ENCODE measurements around the gene ASB12. TPM values are rescaled to one million over a fixed set of nuclear protein-coding genes. Genes with fewer than 3 reads are reported as not detected.
"Not testable (repeated sequence)": the region's sequence is repeated elsewhere in the genome, so short reads cannot be mapped to it uniquely, and the experiment has no call there.

Gene ASB12, protein sequence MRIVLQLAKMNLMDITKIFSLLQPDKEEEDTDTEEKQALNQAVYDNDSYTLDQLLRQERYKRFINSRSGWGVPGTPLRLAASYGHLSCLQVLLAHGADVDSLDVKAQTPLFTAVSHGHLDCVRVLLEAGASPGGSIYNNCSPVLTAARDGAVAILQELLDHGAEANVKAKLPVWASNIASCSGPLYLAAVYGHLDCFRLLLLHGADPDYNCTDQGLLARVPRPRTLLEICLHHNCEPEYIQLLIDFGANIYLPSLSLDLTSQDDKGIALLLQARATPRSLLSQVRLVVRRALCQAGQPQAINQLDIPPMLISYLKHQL
- under 1 TPM in 1 of 2 experiments, not detected in 1; 0.15 TPM for total RNA-seq

DNA sequence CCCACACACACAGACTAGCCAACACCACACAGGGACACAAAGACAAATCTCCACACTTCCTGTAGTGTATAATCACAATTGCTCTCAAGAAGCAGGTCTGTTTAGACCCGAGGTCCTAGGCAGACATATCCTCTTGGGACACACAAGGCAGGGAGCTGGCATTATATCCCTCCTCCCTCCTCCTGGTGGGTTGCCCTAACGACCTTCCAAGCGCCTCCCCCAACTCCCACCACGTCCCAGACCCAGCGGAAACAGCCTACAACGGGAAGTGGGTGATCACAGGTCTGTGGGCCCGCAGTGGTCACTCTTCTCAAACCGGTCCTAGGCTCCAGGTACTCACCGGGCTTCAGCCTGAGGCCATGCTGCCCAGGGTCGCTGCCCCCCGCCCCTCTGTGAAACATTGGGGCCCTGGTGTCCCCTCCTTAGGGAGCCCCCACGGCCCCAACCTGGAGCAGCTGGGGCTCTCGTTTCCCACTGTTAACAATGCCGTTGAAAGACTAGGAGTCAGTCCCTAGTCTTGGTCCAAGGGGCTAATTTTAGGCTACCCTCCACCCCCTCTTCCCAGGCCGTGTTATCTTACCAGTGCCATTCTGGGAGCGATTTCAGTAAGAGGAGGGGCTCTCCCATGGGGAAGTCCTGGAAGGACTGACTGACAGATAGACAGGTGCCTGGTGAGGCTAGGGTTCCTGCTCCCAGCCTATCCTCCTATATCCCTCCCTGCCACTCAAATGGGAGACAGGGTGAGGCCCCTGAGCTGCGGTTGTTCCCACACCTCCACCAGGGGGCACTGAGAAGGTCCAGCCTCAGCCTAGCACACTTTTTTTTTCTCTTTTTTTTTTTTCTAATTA is at the start of gene ASB12:
Gene ASB12, minus strand, starts transcription at position 485 of the 848 bp plus-strand sequence. CDS start 4,957 bp downstream, outside the sequence.
- CTCF ChIA-PET, result no interaction called here
- POLR2A ChIA-PET, result no interaction called here

DNA sequence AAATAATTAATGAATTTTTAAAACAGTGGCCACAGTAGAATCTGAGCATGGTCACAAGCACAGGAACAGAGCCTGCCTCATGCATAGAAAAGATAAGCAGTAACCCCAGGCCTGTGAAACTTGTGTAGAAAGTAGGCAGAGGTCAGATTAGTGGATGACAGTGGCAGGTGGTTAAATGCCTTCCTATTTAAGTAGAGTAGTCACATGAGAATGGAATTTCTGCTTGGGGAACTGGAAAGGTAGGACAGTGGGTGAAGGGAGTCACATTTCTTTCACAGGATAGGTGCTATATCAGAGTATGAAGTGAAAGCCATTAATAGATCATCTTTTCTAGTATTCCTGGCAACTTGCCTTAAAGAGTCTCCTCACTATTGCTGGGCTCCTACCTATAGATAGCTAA is 34.9 kb upstream of the ASB12 start:
- ChIA-PET POLR2A (no interaction called here), CTCF (no interaction called here)

DNA sequence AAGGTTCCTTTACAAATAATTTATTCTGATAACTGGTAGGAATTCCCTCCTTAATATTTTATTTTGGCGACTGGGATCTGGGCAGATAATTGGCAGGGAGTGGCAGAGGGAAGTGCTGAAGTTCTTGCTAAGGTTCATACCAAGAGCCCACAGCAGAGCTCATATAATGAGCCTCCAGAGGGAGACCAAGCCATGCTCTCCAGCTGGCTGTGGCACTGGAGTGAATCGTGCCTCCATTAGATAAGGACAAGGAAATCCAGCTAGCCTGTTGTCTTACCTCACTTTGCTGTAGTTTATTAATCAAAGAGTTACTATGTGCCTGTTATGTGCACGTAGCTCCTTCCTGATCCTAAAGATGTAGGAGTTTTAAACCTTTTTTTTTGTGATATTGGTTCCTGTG is 1.3 kb downstream of the ASB12 start:
- ChIA-PET CTCF (no interaction called here), POLR2A (no interaction called here)

DNA sequence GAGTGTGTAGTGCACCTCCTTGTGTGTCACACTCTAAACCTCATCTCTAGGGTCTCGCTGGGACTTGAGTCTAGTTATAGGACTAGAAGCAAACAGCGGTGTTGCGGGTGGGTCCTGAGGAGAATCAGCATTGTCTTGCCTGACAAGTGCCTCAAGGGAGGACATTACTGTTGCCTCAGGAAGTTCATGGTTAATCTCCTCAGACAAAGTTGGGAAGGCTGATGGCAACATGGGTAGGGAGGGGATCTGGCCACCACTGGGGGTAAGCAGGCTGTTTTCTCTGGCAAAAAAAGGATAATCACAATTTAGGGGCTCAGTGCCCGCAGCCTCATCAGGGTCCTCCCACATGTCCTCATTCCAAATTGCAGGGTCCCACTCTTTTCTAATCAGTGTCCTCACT is 12.4 kb downstream of the ASB12 start:
- POLR2A ChIA-PET, result no interaction called here
- CTCF ChIA-PET, result no interaction called here

DNA sequence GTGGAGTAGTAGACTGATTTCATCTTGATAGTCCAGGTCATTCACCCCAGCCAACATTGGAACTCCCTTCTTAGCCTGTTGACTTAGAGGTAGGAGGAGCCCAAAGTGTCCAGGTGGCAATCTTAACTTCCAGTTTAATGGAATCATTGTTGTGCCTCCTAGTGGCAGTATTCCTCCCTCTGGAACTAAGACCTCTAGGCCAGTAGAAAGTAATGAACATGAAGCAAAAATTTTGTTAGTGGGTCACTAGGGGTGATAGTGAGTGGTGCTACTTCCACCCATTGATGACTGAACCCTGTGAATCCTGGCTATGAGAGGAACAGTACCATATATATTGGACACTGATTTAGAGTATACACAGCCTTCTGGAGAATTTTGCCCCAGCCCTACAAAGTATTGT is 16.4 kb downstream of the ASB12 start:
- POLR2A ChIA-PET, CTCF ChIA-PET: not testable (repeated sequence)

DNA sequence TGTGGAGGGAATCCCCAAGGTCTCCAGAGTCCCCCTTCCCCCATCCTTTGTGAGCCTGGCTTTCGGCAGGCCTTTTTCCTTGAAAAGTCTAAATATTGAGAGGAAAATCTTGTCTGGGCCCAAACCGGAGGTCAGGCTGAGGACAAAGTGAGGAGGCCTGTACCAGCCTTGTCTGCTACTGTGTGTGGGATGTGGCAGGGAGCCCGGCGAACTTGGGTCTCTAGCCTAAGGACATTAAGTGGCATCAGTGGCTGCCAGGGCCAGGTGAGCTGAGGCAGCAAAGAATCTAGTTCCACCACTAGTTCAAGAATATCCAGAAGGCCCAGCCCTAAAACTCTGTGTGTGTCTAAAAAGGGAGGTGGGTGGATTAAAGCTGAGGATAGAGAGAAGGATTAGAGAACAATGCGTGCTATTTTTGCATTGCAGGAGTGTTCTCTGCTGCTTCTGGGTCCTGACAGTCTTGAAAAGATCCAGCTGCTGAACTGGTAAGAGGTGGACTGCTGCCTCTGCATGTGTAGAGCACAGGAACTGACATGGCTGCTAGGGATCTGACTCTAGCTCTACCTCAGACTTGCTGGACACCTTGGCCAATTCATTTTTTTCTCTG is 23.7 kb downstream of the ASB12 start:
- CTCF ChIA-PET, result no interaction called here
- POLR2A ChIA-PET, result no interaction called here

DNA sequence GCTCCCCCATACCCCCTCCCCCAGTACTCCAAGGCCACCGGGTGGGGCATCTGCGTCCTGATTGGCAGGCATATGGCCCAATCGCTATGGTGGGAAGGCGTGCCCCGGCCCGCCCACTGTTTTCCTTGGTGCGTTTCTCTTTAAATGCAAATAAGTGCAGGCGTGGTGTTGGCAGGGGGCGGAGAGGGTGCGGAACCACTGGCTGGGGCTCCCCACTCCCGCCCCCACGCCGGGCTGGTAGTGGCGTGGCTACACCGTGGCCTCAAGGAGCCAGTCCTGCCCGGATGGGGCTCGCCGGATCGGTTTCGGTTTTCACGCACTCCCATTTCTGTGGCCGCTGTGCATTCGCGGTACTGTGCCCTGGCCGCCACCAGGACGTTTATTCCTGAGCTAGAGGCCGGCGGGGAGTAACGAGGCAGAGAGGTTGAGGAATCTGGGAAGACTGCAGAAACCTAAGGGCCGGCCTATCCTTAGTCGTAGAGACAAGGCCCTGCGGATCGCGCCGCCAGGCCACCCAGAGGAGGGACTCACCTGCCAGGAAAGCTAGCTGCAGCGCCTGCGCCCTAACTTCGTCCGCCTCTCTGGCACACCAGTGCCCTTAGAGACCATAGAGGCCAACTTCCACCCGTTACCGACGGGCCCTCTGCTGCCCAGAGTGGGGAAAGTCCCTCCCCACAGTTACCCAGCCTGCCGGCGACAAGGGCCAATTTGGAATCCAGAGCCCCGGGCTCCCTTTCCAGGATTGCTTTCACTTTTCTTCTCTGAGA is 24.5 kb downstream of the ASB12 start:
- POLR2A ChIA-PET, result no interaction called here
- CTCF ChIA-PET, result no interaction called here

DNA sequence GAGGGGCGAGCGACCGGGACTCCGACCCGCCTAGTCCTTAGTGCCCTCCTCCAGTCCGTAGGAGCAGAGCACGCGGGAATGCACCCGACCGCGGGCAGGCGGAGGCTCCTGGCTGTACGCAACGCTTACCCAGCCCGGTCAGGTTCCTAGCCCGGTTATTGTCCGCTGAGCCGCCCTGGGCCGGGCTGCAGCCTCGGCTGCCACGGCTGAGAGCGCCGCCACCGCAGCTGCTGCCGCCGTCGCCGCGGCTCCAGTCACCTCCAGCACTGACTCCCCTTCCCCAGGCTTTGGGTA is 25.0 kb downstream of the ASB12 start, which contains the start of gene AMER1:
Gene AMER1, minus strand, starts transcription at position 268 of the 294 bp plus-strand sequence. CDS start 12,422 bp downstream, outside the sequence.
- ChIA-PET CTCF (no interaction called here), POLR2A (no interaction called here)

DNA sequence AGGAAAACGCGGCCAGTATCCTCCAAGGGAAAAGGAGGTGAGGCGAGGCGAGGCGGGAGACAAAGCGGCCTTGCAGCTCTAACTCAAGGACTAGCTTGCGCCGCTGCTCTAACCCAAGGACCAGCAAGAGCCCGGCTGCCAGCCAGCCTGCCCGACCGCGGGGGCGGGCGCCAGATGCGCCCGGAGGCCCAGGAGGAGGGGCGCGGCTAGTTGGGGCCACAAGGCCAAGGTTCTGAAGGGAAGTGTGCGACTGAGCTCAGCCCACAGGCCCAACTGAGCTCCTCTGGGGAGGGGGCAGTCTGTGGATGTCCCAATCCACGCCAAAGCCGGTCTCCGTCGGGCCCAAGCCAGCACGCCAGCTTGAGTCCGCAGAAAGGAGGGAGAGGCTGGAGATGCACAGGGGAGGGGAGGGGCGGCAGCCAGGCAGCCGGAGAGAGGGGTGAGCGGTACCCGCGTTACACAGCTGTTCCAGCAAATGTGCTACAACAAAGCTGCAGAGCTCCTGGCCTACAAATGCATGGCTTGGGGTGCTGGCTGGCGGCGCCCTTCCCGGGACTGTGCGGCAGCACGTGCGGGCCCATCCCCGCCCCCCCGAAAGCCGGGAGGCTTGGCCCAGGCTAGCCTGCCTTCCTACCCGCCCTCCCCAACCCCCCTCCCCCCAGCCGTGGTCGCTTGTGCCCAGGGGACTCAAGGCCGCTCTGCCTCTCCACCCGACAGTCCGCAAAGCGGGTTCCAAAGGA is 25.5 kb downstream of the ASB12 start:
- ChIA-PET CTCF (no interaction called here), POLR2A (no interaction called here)

DNA sequence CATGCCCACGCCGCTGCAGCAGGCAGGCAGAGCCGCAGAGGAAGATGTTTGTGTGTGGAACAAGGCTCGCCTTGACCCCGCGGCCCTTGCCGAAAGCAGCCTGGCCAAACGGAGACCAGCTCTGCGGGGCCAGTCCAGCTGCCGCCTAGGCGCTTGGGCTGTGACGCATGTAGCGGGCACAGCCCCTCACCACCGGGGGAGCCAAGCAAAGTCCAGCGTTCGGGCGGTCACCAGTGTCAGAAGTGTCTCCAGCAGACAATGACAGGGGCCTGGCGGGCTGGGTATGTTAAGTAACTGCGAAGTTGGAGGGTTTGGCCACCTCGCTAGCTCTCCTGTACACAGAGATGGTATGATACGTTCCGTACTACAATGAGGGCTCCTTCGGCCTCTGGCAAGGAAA is 26.2 kb downstream of the ASB12 start:
- POLR2A ChIA-PET, result no interaction called here
- CTCF ChIA-PET, result no interaction called here

DNA sequence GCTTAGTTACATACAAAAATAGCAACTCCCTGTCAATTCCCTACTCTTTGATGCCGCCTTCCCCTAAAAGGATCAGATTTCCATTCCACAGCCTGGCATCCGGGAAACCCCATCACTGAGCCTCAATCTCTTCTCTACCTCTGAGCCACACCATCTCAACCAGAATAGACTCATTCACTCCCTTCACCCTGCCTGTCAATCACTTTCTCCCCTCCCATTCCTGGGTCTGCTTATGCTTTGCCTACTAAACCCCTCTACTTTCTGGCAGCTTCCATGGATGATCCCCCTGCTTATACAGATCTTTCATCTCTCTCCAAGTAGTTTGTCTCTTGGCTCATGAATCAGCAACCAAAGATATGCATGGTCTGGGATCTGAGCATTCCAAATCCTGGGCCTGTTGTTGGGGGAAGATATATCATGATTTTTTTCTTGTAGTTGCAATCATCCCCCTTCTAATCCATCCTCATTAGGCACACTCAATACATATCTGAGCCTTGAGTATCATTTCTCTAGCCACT is 27.5 kb downstream of the ASB12 start:
- ChIA-PET POLR2A (no interaction called here), CTCF (no interaction called here)

DNA sequence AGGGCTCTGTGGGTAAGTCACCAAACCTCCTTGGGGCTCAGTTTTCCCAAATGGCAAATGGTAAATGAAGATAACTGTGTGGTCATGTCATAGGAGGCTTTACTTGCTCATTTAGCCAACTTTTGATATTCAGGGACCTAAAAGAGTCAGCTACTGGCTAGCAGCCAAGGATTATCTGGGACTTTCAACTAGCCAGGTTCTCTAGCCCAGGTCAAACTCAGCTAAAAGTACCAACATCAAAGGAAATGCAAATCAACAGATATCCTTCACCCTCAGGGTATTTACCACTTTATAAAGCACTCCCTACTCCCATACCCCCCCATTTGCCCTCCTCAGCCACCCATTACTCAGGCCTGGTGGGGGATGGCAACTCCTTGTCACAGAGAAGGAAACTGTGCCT is 32.4 kb downstream of the ASB12 start:
- ChIA-PET POLR2A (no interaction called here), CTCF (no interaction called here)

DNA sequence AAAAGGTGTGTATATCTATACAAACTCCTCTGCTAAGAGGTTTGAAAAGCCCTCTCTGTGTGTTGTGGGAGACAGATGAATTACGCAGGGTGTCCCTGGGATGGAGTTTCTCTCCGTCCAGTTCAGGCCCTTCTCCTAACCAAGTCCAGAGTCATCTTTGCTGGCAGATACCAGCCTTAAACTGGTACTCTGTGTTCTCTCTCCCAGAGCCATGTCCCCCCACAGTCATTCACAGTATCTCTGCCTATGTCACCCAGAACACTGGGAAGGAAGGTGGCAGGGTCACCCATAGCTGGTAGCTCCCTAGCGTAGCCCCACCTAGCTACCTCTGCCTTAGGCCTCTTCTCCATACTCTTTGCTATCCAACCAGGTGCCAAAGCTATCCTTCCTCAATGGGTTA is 33.8 kb downstream of the ASB12 start:
- ChIA-PET CTCF (no interaction called here), POLR2A (no interaction called here)

DNA sequence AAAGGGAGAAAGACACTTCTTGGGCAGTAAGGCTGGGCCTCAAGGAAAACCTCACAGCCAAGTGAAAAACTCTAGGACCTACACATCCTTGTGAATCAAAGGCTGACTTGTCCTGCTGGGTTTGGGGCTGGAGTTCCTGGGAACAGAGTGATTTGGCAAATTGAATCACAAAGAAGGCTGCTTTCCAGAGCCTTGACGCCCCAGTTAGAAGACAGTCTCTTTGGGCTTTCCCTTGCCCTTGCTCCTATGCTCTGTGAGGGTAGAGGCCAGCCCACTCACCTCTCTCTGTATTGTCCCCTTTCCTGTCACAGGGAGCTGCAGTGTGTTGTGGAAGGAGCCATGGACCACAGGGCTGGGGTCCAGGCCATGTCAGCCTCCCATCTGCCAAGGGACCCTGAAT is 34.5 kb downstream of the ASB12 start:
- POLR2A ChIA-PET, result no interaction called here
- CTCF ChIA-PET, result no interaction called here

DNA sequence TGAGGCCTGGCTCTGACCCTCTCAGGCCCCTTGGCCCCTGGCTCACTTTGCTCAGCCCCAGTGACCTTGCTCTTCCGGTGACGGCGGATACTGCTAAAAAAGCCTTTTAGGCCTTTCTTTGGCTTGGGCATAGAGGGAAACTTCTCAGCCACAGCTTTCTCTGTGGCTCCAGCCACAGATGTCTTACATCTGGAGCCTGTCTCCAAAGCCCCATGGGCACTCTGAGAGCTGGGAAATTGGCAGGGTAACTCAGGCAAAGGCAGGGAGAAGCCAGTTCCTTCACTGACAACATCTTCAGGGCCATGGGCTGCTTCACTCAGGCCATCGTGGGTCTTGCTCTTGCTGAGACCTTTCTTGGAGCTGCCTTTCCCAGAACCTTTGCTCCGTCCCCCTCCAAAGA is 37.7 kb downstream of the ASB12 start:
- CTCF ChIA-PET, result no interaction called here
- POLR2A ChIA-PET, result no interaction called here

DNA sequence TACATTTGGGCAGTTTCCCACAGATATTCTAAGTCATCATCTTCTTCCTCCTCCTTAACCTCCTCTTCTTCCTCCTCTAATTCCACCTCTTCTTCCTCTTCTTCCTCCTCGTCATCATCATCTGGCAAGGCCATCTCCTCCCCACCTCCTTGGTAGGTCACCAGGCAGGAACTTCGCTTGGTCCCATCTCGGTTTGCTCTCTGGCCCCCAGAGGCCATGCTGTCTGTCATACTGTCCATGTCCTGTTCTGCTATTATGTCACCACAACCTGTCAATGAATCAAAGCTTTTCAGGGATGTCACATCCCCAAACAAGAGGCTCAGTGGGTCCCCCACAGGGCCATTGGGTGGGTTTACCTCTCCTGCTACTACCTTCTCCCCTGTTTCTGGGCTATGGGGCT is 38.4 kb downstream of the ASB12 start:
- ChIA-PET POLR2A (no interaction called here), CTCF (no interaction called here)

DNA sequence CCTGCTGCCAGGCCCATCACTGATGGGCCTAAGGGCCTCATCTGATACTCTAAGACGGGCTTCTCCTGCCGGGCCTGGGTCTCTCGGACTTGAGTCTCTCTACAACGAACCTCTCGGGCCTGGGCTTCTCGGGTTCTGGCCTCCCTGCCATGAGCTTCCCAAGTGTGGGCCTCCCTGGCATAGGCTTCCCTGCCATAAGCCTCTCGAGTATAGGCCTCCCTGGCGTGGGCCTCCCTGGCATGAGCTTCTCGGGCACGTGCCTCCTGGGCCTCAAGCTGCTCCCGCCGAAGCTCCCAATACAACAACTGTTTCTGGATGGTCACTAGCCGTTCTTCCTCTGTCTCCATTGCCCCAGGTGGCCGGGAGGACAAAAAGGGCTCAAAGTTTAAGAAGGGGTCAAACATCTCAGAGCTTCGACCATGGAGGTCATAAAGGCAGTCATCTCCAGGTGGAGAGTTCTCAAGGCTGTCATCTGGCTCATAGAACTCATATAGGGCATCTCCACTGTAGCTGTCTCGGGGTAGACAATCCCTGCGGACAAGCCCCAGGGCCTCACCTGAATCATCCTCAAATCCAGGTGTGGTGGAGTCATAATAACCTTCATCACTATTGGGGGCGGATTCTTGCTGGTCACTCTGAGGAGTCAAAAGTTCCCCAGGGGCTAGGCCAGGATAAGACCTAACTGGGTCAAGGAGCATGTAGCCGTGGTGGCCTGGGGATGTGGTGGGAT is 39.0 kb downstream of the ASB12 start:
- CTCF ChIA-PET, result no interaction called here
- POLR2A ChIA-PET, result no interaction called here

DNA sequence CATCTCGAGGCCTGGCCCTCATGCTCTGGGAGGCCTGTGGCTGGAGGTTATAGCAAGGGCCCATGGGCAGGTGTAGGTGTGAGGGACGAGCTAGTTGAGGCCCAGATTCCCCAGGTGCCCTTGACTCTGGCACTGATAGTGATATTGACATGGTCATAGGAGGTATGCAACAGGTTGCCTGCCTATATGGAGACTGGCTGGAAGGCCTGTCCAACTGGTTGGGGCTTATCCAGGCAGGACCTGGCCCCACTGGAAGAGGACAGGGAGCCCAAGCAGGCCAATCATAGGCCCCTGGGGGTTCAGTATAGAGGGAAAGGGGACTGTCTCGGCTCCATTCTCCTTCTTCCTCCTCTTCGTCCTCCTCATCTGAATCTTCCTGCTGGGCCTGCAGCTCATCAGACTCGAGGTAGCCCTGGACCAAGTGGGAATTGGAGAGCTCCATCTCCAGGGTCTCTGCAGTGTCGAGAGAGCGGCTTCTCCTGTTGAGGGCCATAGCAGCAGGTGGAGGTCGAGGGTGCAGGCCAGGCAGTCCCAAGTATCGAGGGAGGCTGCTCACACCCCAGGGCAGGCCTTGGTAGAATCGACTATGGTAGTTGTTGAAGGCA is 40.2 kb downstream of the ASB12 start:
- CTCF ChIA-PET, result no interaction called here

DNA sequence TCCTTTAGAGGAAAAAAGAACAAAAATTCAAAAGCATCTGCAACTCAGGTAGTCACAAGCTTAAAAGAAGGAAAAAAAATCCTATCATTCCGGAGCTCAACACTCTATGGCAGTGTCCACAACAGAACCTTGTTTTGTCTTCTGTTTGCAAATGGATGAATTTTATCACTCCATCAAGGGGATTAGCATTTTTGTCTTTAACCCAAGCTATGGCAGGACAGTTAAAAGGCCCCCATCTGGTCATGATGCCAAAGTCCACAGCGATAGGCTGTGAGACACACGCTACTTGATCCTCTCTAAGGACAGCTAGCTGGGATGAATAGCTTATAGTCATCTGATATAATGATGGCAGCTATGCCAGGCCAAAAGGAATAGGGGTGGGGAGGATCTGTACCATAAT is 41.5 kb downstream of the ASB12 start:
- CTCF ChIA-PET, result no interaction called here
- POLR2A ChIA-PET, result no interaction called here

More for the DNA sequence above, 40.2 kb downstream of the ASB12 start:
- POLR2A ChIA-PET, result no interaction called here

Measured in activated CD8-positive, alpha-beta memory T cell treated with anti-CD3 and anti-CD28 coated beads for 36 hours (primary cell).